Dermis microvascular lymphatic vessel endothelial cell (primary cell): ENCODE data around the gene SELENOP. TPM values are rescaled to one million over a fixed set of nuclear protein-coding genes. Genes with fewer than 3 reads are reported as not detected.
A peak's percentile ranks its signal among the peaks of the same experiment; 100 is the strongest.
"Not testable (repeated sequence)": the region's sequence is repeated elsewhere in the genome, so short reads cannot be mapped to it uniquely, and the experiment has no call there.

Experiments used
- DNase-seq, 2 donors: peaks; one replicate each; pipeline versions ENCODE4 v3.0.0 to v3.0.0-alpha.2; 2010; ENCODE audit warnings: low read depth in 2 of 2
- total RNA-seq: library from RNA; depleted of rRNA; stranded (reverse); fragments of >200 nt; gene quantifications from 2 replicates; pipeline ENCODE4 v1.2.1, GENCODE V29; 2014

SELENOP gene
- total RNA-seq = 163 and 604 TPM in 2 replicates

DNA sequence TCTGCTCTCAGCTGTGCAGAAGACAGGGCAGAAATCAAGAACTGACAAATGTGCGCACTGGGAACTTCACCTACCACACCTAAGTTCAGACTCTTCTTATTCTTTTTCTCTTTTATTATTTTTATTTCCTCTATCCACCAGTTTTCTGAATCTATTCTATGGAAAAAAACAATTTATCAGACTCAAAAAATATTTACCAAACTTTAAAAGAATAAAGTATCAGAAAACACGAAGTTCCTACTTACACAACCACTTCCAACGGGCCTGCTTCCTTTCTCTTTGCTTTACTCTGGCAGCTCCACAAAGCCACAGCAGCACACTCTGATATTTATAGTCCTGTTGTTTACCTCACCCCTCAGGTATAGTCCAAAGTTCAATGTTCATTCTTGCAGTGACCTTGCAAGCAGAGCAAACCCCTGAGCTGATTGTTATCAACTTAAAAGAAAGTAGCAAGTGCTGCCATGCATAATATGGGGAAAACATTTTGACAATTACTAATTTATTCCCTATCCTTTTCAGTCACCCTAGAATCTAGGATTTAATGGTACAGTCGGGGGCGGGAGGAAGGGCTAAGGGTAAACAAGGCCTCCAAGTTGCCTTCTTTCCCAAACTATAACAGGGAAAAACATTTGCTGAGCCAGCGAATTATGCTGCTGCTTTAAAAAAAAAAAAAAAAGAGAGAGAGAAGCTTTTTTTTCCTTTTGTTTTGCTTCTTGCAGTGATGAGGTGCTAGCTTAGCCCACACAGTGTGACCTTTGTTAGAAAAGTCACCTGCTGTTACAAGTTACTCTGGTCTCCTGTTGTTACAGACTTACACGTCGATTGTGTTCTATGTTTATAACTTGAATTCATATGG is at the start of gene SELENOP:
SELENOP (minus strand) TSS at position 302 of the 856 bp plus-strand sequence. CDS start 3,539 bp downstream, outside the sequence.
- peak in 1 of 2 donors; percentile 41 for DNase-seq

DNA sequence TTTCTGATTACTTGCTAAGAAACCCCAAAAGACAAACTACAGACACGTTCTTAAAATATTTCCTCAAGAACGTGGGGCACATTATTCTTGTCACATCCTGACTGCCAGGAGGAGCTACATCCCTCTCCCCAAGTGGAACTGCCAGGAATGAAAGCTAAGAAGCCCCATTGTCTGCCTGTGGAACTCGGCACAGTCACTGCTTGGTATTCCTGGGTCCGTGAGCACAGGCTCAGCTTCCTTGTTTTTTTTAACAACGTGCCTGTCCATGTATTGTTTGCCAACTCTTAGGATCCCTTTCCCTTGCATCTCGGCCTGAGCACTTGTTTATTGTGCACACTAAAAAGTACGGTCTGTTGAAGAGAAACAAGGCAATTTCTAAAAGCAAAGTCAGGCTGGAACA is 47.0 kb upstream of the SELENOP start:
- no peak for DNase-seq

GRCh38 chr5:42858031-42858643 is 46.4 kb upstream of the SELENOP start:
- peak in 1 of 2 donors; percentile 7 for DNase-seq

DNA sequence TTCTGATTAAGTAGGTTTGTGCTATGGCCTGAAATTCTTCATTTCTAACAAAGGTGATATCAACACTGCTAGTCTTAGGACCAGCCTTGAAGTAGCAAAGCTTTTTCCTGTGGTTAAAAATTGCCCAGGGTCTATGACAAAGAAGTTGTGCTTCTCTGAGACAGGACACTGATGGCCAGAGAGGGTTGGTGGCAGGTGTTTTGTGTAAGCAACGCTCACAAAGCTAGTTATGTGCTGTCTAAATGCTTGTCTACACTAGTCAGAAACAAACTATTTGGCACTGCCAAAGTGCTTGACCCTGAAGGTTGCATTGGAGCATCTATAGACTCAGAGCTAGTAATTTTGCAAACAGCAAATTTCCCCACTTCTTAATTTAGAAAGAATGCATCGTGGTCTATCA is 44.1 kb upstream of the SELENOP start:
- DNase-seq = no peak

GRCh38 chr5:42855386-42855785 is 43.7 kb upstream of the SELENOP start:
- no peak for DNase-seq

DNA sequence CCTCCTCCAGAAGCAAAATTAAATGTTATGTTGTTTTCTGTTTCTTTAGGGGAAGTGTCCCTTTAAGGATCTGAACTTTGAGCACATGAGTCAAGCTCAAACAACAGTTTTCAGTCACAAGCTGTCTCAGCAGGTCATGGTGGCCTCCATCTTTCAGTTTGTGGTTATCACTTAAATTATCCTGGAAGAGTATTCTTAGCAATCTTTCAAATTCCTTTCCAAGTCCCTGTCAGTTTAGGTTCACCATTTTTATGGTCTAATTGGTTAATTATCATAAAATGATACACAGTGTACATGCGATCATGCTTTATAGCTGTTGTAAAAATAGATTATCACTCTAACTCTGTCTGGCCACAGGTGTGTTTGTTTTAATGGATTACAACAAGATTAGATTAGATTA is 43.1 kb upstream of the SELENOP start:
- DNase-seq = no peak

DNA sequence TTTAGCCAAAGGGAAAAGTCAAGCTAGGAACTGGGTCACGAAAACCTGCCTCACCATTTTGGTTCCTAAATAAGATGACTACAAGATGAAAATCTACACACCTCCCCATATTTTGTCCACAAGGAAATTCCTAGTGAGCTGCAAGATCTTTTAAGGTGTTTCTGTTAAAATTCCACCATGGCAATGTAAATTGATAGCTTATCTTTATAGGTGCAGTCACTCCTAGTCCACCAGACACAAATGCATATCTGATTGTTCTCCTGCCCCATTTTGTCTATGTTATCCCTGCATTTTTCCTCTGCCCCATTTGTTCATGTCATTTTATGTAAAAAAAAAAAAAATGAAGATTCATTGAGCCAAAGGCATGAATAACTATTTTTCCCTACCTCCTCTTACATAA is 41.1 kb upstream of the SELENOP start:
- no peak for DNase-seq

GRCh38 chr5:42851481-42851880 is 39.8 kb upstream of the SELENOP start:
- DNase-seq = no peak

DNA sequence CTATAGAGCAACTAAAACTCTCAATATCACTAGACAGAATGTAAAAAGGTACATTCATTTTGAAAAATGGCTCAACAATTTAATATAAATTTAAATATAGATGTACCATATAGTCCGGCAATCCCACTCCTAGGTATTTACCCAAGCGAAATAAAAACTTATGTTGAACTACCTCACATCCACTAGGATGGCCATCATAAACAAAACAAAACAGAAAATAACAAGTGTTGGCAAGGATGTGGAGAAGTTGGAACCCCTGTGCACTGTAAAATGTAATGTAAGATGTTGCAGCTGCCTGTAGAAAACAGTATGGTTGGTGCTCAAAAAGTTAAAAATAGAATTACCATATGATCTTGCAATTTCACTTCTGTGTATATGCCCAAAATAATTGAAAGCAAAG is 36.9 kb upstream of the SELENOP start:
- no peak for DNase-seq

- not testable (repeated sequence) for DNase-seq
Measured at GRCh38 chr5:42844408-42844807, 32.7 kb upstream of the SELENOP start.

DNA sequence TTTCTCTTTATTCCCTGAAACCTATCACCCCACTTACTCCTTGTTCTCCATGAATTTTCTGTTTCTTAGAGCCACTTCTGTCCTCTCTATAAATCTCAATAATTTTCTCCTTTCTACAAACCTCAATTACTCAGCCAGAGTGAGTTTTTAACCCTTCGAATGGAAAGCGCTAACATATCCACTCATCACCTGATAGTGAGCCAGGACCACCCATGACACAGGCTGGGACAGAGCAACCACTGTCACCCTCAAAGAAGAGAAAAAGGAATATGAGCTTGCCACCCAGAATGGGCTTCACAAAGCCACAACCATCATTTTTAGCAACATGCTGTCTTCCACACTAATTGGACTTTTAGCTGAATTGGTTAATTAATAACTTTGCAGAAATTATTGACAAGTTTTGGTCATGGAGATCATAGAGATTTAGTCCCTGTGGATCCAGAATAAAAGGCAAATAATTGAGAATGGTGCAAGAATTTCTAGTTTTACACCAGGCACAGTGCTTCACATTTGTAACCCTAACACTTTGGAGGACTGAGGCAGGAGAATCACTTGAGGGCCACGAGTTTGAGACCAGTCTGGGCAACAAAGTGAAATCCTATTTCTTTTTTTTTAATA is 32.1 kb upstream of the SELENOP start:
- no peak for DNase-seq

DNA sequence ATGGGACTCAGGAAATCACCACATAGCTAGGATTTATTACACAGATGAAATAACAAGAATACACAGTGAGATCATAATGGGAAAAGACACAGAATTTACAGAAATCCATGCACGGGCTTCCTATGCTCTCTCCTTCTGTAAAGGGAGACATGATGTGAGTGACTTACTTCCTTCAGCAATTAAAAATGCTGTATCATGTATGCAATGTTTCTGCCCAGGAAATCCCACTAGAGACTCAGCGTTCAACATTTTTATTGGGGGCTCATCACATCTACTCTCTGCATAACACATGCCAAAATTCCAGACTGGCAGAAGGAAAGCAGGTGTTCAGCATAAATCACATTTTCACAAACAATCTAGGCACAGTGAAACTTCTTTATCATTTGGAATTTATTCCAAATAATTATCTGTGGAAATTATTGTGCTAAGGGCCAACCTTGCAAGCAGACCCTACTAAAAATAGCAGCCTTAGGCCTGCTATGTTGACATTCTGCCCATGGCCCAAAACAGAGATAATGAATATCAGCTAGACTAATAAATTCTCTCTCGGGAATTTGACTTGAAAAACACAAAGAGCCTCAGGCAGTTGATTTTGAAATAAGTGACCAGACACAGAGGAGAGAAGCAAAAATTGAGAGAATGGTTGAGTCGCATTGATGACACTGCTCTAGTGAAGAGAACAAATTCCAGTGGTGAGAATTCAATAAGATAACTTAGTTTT is 31.4 kb upstream of the SELENOP start:
- no peak for DNase-seq

- DNase-seq = no peak
Measured at GRCh38 chr5:42840842-42841567, 29.3 kb upstream of the SELENOP start.

DNA sequence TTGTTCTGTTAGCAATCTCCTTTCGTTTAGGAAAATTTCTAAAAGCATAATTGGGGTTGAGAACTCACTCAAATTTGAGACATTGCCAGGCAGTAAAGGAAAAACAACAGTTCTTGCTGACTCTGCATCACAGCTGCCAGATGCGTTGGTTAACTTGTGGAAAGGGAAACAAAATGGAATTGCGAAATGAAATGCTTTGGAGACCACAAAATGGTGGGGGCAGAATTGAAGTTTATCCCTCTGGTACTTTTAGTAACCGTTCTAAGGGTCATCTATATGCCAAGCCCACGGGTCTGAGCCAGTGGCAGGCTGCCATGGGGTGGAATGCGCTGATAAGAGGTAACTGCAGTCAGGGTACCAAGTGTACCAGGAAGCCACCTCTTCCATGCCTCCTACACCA is 28.6 kb upstream of the SELENOP start:
- DNase-seq = peak in 1 of 2 donors; percentile 32

GRCh38 chr5:42839196-42839595 is 27.5 kb upstream of the SELENOP start:
- no peak for DNase-seq

GRCh38 chr5:42837601-42838000 is 25.9 kb upstream of the SELENOP start:
- DNase-seq = no peak

DNA sequence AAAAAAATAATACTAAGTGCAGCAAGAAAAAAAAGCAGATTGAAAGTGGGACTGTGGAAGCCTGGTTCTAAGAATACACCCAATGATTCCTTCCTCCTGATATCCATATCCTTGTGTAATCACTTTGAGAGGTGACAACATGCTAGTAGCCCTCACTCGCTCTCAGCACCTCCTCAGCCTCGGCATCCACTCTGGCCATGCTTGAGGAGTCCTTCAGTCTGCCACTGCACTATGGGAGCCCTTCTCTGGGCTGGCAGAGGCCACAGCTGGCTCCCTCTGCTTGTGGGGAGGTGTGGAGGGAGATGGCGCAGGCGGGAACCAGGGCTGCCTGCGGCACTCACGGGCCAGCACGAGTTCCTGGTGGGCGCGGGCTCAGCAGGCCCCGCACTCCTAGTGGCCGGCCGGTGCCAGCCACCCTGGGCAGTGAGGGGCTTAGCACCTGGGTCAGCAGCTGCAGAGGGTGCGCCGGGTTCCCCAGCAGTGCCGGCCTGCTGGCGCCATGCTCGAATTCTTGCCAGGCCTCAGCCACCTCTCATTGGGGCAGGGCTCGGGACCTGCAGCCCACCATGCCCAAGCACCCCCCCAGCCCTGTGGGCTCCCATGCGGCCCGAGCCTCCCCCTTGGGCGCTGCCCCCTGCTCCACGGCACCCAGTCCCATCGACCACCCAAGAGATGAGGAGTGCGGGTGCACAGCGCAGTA is 24.5 kb upstream of the SELENOP start:
- DNase-seq = no peak

DNA sequence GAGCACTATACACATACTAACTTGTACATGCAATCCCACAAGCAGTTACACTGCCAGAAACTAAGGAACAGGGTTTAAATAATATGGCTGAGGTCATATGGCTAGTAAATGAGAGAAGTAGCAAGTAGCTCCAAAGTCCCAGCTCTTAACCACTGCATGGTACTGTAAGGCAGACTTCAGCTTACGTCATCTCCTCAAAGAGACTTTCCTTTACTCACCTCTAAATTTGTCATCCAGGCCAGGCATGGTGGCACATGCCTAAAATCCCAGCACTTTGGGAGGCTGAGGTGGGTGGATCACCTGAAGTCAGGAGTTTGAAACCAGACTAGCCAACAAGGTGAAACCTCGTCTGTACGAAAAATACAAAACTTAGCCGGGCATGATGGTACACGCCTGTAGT is 20.4 kb upstream of the SELENOP start:
- no peak for DNase-seq

GRCh38 chr5:42830924-42831323 is 19.2 kb upstream of the SELENOP start:
- no peak for DNase-seq

GRCh38 chr5:42828671-42829070 is 17.0 kb upstream of the SELENOP start:
- DNase-seq = no peak
